ENCODE results near the gene KRT24. TPM values are rescaled to one million over a fixed set of nuclear protein-coding genes. Genes with fewer than 3 reads are reported as not detected.
A peak's percentile ranks its signal among the peaks of the same experiment; 100 is the strongest.

KRT24 gene
- total RNA-seq, 2 experiments from 2014 or later: not detected

DNA sequence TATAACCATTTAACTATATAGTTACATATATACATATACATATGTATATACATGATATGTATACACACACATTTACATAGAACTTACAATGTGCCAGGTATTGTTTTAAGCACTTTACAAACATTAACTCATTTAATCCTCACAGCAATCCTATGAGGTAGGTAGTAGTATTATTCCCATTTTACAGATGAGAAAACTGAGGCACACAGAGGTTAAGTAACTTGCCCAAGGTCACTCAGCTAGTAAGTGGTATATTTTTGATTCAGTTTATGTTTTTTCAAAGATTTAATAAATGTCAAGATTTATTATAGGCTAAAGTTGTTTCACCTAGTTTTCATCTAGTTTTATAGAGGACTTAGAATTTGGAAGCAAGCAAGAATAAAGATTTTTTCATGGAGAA is 45.2 kb downstream of the KRT24 start:
- H3K4me1 ChIP-seq (ENCODE audit: insufficient read depth, low read length): peaks cover 5% of the 10 kb centered on the region
- intact Hi-C loops (cut with DNase I, micrococcal nuclease): no loop called here
- peaks cover 0 to 5% of the 10 kb centered on the region in 2 experiments for H3K27me3 ChIP-seq (ENCODE audit: control insufficient read depth in 1 of 2, insufficient read depth in 2 of 2, low read length in 2 of 2)
- no peaks in the 10 kb centered on the region for H3K36me3 ChIP-seq (ENCODE audit: insufficient read depth, low read length)
- H3K27ac ChIP-seq (ENCODE audit: low read depth in 1 of 2, low read length in 2 of 2): no peak overlapping the region
- peaks cover 21% of the 10 kb centered on the region for H3K27me3 Mint-ChIP-seq
- H3K4me3 ChIP-seq (ENCODE audit: low read length): no peak overlapping the region
- H3K9me3 ChIP-seq (ENCODE audit: control insufficient read depth in 1 of 2, insufficient read depth in 1 of 2, low read length in 2 of 2): peaks cover 0 to 3% of the 10 kb centered on the region in 2 experiments
- TF ChIP-seq, protein P1, sequence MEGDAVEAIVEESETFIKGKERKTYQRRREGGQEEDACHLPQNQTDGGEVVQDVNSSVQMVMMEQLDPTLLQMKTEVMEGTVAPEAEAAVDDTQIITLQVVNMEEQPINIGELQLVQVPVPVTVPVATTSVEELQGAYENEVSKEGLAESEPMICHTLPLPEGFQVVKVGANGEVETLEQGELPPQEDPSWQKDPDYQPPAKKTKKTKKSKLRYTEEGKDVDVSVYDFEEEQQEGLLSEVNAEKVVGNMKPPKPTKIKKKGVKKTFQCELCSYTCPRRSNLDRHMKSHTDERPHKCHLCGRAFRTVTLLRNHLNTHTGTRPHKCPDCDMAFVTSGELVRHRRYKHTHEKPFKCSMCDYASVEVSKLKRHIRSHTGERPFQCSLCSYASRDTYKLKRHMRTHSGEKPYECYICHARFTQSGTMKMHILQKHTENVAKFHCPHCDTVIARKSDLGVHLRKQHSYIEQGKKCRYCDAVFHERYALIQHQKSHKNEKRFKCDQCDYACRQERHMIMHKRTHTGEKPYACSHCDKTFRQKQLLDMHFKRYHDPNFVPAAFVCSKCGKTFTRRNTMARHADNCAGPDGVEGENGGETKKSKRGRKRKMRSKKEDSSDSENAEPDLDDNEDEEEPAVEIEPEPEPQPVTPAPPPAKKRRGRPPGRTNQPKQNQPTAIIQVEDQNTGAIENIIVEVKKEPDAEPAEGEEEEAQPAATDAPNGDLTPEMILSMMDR (IDR thresholded peaks at IDR 0.05): no peak
- no peak overlapping the region for H3K27ac Mint-ChIP-seq
- CTCF ChIA-PET: no interaction called here
- no peak overlapping the region for H3K4me3 Mint-ChIP-seq
- H3K9me3 Mint-ChIP-seq: no peaks in the 10 kb centered on the region
- DNase-seq (no peak), ATAC-seq (ENCODE audit: poor library complexity) (no peak)
- peaks cover 7% of the 10 kb centered on the region for H3K4me1 Mint-ChIP-seq (ENCODE audit: low read depth)
- H3K36me3 Mint-ChIP-seq (ENCODE audit: low read depth): no peaks in the 10 kb centered on the region
- POLR2A ChIA-PET: no interaction called here

DNA sequence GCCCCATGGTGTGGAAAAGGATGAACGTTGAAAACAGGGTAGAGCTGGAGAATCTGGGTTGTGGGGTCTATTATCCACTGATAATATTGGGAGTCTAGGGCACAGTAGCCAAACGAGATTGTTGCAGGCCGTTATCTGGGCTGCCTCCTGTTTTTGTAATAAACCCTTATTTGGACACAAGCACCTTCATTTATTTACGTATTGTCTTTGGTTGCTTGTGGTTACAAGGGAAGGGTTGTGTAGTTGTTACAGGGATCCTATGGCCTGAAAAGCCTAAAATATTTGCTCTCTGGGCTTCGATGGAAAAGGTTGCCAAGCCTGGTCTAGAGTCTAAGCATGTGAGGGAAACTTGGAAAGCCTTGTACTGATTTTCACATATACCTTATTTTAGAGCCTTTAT is 51.6 kb downstream of the KRT24 start:
- DNase-seq (no peak), ATAC-seq (ENCODE audit: poor library complexity) (no peak)
- no peak overlapping the region for H3K4me3 ChIP-seq (ENCODE audit: low read length)
- Mint-ChIP-seq H3K4me1 (ENCODE audit: low read depth) (peaks cover 19% of the 10 kb centered on the region), H3K27ac (no peak overlapping the region), H3K36me3 (ENCODE audit: low read depth) (peaks cover 21% of the 10 kb centered on the region), H3K9me3 (no peaks in the 10 kb centered on the region), H3K4me3 (no peak overlapping the region), H3K27me3 (no peaks in the 10 kb centered on the region)
- intact Hi-C loops (cut with DNase I, micrococcal nuclease): no loop called here
- H3K4me1 ChIP-seq (ENCODE audit: insufficient read depth, low read length): peaks cover 16% of the 10 kb centered on the region
- H3K27me3 ChIP-seq (ENCODE audit: control insufficient read depth in 1 of 2, insufficient read depth in 2 of 2, low read length in 2 of 2): no peaks in the 10 kb centered on the region
- ChIA-PET POLR2A (no interaction called here), CTCF (interaction anchor here (1.0 kb wide), 1 partner anchor 32 kb away, joined by 3 read pairs; no protein-coding TSS in a partner anchor)
- H3K9me3 ChIP-seq (ENCODE audit: control insufficient read depth in 1 of 2, insufficient read depth in 1 of 2, low read length in 2 of 2): peaks cover 0 to 2% of the 10 kb centered on the region in 2 experiments
- no peak overlapping the region for H3K27ac ChIP-seq (ENCODE audit: low read depth in 1 of 2, low read length in 2 of 2)
- TF ChIP-seq, protein P1 (IDR thresholded peaks at IDR 0.05): no peak
- H3K36me3 ChIP-seq (ENCODE audit: insufficient read depth, low read length): no peaks in the 10 kb centered on the region

DNA sequence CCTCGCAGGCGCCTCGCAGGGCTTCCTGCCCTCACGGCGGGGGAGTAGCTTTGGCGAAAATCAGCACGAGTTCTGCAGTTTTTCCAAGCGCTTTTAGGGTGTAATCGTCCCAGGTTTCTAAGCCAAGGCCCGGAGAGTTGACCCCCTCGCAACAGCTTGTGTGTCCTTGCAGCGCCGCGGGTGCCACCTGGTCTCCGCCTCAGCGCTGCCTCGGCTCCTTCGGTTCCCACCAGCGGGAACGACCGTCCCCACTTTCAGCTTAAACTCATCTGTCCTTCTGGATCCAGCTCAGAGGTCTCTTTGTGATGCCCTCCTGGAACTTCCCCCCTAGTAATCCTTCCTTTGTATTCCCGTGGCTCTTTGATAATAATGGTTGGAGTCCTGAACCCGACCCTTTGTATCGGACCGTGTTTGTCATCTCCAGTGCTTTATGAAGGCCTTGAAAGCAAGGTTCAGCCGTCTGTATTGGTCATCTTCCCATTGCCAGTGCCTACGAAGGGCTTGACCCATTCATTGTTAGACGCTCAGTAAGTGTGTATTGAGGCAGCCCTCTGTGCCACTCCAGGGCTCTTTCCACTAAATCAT is 55.1 kb downstream of the KRT24 start:
- Mint-ChIP-seq H3K9me3 (no peaks in the 10 kb centered on the region), H3K27ac (peak overlapping the region; percentile 97), H3K4me3 (peak overlapping the region; percentile 93), H3K4me1 (ENCODE audit: low read depth) (peaks cover 44% of the 10 kb centered on the region), H3K27me3 (no peaks in the 10 kb centered on the region), H3K36me3 (ENCODE audit: low read depth) (peaks cover 43% of the 10 kb centered on the region)
- peaks cover 19% of the 10 kb centered on the region for H3K4me1 ChIP-seq (ENCODE audit: insufficient read depth, low read length)
- intact Hi-C loops (cut with DNase I, micrococcal nuclease): loop anchor here in 1 of 2 experiments (2.0 to 10.0 kb wide), 2 partner anchors 28 to 1036 kb away; partner anchors contain the start of gene EIF1
- H3K9me3 ChIP-seq (ENCODE audit: control insufficient read depth in 1 of 2, insufficient read depth in 1 of 2, low read length in 2 of 2): no peaks in the 10 kb centered on the region
- DNase-seq (no peak), ATAC-seq (ENCODE audit: poor library complexity) (no peak)
- H3K4me3 ChIP-seq (ENCODE audit: low read length): peak overlapping the region; percentile 89
- ChIA-PET CTCF (interaction anchor here (1.2 to 2.5 kb wide), 3 partner anchors 22 to 88 kb away, joined by 3 to 8 read pairs (median 6); no protein-coding TSS in a partner anchor), POLR2A (interaction anchor here (0.6 to 4.3 kb wide), 17 partner anchors 11 to 1040 kb away, joined by 3 to 37 read pairs (median 7); partner anchors contain the start of gene EIF1)
- H3K27ac ChIP-seq (ENCODE audit: low read depth in 1 of 2, low read length in 2 of 2): peak overlapping the region; percentile 95 to 98
- TF ChIP-seq, protein P1 (IDR thresholded peaks at IDR 0.05): no peak
- H3K36me3 ChIP-seq (ENCODE audit: insufficient read depth, low read length): peaks cover 21% of the 10 kb centered on the region
- H3K27me3 ChIP-seq (ENCODE audit: control insufficient read depth in 1 of 2, insufficient read depth in 2 of 2, low read length in 2 of 2): no peaks in the 10 kb centered on the region

Other genes starting within 250 kb of the KRT24 start
- 1 to 10 TPM; 3.0 to 4.2 TPM for gene TNS4, start 202.1 kb downstream of the KRT24 start, total RNA-seq
- gene CCR7, start 138.3 kb downstream of the KRT24 start, total RNA-seq: 100 to 1,000 TPM; 170 to 180 TPM
- gene SMARCE1, start 55.9 kb downstream of the KRT24 start, total RNA-seq: 10 to 100 TPM; 65.4 to 68.6 TPM
- not detected for gene KRT222, start 38.6 kb downstream of the KRT24 start, total RNA-seq
- not detected for gene KRT25, start 51.6 kb upstream of the KRT24 start, total RNA-seq
- not detected for gene KRT26, start 68.4 kb upstream of the KRT24 start, total RNA-seq
- not detected for gene KRT27, start 78.8 kb upstream of the KRT24 start, total RNA-seq
- not detected for gene KRT28, start 96.2 kb upstream of the KRT24 start, total RNA-seq
- gene KRT10, start 118.9 kb upstream of the KRT24 start, total RNA-seq: 10 to 100 TPM; 32.2 to 37.1 TPM
- gene KRT12, start 163.5 kb upstream of the KRT24 start, total RNA-seq: not detected
- gene KRT20, start 181.5 kb upstream of the KRT24 start, total RNA-seq: not detected
- gene KRT23, start 233.9 kb upstream of the KRT24 start, total RNA-seq: not detected